MM.1S (cell line): ENCODE data around the gene GID8.

Experiments
- EZH2 ChIP-seq: fragments of 300-600 bp; sonication (generic); optimal IDR thresholded peaks from 2 replicates; pipeline ENCODE3; 2017; ENCODE audit warnings: low read depth, mild to moderate bottlenecking, antibody characterized with exemption, low read length, mixed read lengths
- EZH2phosphoT487 ChIP-seq: fragments of 300-600 bp; sonication (generic); IDR thresholded peaks from 2 replicates; pipeline ENCODE4 v1.6.1; 2018; ENCODE audit warnings: antibody characterized with exemption, low read length
- TF ChIP-seq, protein P1 (sequence below): fragments of 300-600 bp; sonication (generic); IDR thresholded peaks from 2 replicates; pipeline ENCODE4 v1.5.1; 2016; ENCODE audit warnings: antibody characterized with exemption, low read length, mixed read lengths

GRCh38 chr20:62945771-62946339, 7.9 kb downstream of the GID8 start:
- TF ChIP-seq EZH2 (no peak), EZH2phosphoT487 (no peak)
- TF ChIP-seq, protein P1, sequence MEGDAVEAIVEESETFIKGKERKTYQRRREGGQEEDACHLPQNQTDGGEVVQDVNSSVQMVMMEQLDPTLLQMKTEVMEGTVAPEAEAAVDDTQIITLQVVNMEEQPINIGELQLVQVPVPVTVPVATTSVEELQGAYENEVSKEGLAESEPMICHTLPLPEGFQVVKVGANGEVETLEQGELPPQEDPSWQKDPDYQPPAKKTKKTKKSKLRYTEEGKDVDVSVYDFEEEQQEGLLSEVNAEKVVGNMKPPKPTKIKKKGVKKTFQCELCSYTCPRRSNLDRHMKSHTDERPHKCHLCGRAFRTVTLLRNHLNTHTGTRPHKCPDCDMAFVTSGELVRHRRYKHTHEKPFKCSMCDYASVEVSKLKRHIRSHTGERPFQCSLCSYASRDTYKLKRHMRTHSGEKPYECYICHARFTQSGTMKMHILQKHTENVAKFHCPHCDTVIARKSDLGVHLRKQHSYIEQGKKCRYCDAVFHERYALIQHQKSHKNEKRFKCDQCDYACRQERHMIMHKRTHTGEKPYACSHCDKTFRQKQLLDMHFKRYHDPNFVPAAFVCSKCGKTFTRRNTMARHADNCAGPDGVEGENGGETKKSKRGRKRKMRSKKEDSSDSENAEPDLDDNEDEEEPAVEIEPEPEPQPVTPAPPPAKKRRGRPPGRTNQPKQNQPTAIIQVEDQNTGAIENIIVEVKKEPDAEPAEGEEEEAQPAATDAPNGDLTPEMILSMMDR: no peak
